ENCODE data around the gene PDSS2.

DNA sequence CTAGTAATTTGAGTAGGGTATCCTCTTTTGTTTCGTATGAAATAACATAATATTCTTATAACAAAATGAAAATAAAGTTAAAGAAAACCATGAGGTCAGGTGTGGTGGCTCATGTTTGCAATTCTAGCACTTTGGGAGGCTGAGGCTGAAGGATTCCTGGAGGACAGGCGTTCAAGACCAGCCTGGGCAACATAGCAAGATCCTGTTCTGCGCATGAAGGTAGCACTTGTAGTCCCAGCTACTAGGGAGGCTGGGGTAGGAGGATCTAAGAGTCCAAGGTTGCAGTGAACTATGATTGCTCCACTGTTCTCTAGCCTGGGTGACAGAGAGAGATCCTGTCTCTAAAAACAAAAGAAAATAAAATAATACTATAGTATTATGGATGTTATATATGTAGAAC is 145.6 kb downstream of the PDSS2 start:
- TF ChIP-seq POLR2A (IDR thresholded peaks at IDR 0.05) = no peak
- TF ChIP-seq, protein P1, sequence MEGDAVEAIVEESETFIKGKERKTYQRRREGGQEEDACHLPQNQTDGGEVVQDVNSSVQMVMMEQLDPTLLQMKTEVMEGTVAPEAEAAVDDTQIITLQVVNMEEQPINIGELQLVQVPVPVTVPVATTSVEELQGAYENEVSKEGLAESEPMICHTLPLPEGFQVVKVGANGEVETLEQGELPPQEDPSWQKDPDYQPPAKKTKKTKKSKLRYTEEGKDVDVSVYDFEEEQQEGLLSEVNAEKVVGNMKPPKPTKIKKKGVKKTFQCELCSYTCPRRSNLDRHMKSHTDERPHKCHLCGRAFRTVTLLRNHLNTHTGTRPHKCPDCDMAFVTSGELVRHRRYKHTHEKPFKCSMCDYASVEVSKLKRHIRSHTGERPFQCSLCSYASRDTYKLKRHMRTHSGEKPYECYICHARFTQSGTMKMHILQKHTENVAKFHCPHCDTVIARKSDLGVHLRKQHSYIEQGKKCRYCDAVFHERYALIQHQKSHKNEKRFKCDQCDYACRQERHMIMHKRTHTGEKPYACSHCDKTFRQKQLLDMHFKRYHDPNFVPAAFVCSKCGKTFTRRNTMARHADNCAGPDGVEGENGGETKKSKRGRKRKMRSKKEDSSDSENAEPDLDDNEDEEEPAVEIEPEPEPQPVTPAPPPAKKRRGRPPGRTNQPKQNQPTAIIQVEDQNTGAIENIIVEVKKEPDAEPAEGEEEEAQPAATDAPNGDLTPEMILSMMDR (IDR thresholded peaks at IDR 0.05) = no peak
